WTC11 (cell line): Measurements from ENCODE around the gene ABI3. TPM values are rescaled to one million over a fixed set of nuclear protein-coding genes. Genes with fewer than 3 reads are reported as not detected.

Source experiments
- ATAC-seq: fragments of 200-7000 bp; cut with Tn5 transposase; 2 replicates; pipeline ENCODE4 v1.10.0; 2021; ENCODE audit warnings: mild to moderate bottlenecking, moderate library complexity
- CTCF ChIA-PET: fragments of 300-600 bp; sonication (Branson Sonifier 250); formaldehyde crosslinking; loops from one replicate; lab custom pipeline; 2021; ENCODE audit warnings: antibody characterized with exemption; lab: Charles Lee
- POLR2A ChIA-PET: fragments of 350-600 bp; sonication (Branson Sonifier 250); formaldehyde crosslinking; loops from one replicate; lab custom pipeline; 2021; ENCODE audit warnings: antibody characterized with exemption; lab: Charles Lee
- DNase-seq: peaks from one replicate; pipeline ENCODE4 v3.0.0; 2021; ENCODE audit warnings: low spot score
- H3K27ac Mint-ChIP-seq: 2 replicates; pipeline ENCODE4 v1.8.0; 2021; ENCODE audit warnings: mixed read lengths
- H3K27me3 Mint-ChIP-seq: 2 replicates; pipeline ENCODE4 v1.8.0; 2021; ENCODE audit warnings: low read depth, mild to moderate bottlenecking, moderate library complexity, mixed read lengths
- H3K36me3 Mint-ChIP-seq: 2 replicates; pipeline ENCODE4 v1.8.0; 2021; ENCODE audit warnings: mixed read lengths
- H3K4me1 Mint-ChIP-seq: 2 replicates; pipeline ENCODE4 v1.8.0; 2022; ENCODE audit warnings: mixed read lengths
- H3K4me3 Mint-ChIP-seq: 2 replicates; pipeline ENCODE4 v1.8.0; 2021; ENCODE audit warnings: mild to moderate bottlenecking, moderate library complexity, mixed read lengths
- H3K9me3 Mint-ChIP-seq: 2 replicates; pipeline ENCODE4 v1.8.0; 2021; ENCODE audit warnings: mixed read lengths
- ARID4B ChIP-seq: sonication (generic); formaldehyde crosslinking; IDR thresholded peaks from 2 replicates; pipeline ENCODE4 v1.8.0; 2023; ENCODE audit warnings: missing genetic modification reagents, mild to moderate bottlenecking, borderline replicate concordance
- CDX4 ChIP-seq: fragments of 250-450 bp; sonication (Bioruptor Pico); IDR thresholded peaks from 2 replicates; pipeline ENCODE4 v1.9.0; 2021; ENCODE audit warnings: moderate library complexity, mild to moderate bottlenecking, inconsistent platforms, borderline replicate concordance
- CREB1 ChIP-seq: sonication (generic); formaldehyde crosslinking; IDR thresholded peaks from 2 replicates; pipeline ENCODE4 v1.8.0; 2023; ENCODE audit warnings: mild to moderate bottlenecking, missing genetic modification reagents
- ERG ChIP-seq: fragments of 250-450 bp; sonication (Bioruptor Pico); IDR thresholded peaks from 2 replicates; pipeline ENCODE4 v1.8.0; 2021; ENCODE audit warnings: mild to moderate bottlenecking
- ESRRA ChIP-seq: sonication (generic); formaldehyde crosslinking; IDR thresholded peaks from 2 replicates; pipeline ENCODE4 v1.8.1; 2022; ENCODE audit warnings: mild to moderate bottlenecking, missing genetic modification reagents, borderline replicate concordance
- HMGA2 ChIP-seq: fragments of 250-450 bp; sonication (Bioruptor Pico); IDR thresholded peaks from 2 replicates; pipeline ENCODE4 v1.4.0; 2021; ENCODE audit warnings: mild to moderate bottlenecking, moderate library complexity
- IRF1 ChIP-seq: sonication (generic); formaldehyde crosslinking; IDR thresholded peaks from 2 replicates; pipeline ENCODE4 v1.8.0; 2023; ENCODE audit warnings: missing genetic modification reagents
- KAT7 ChIP-seq: sonication (generic); formaldehyde crosslinking; IDR thresholded peaks from 2 replicates; pipeline ENCODE4 v1.8.1; 2023; ENCODE audit warnings: missing genetic modification reagents, mild to moderate bottlenecking, borderline replicate concordance
- RELA ChIP-seq: sonication (generic); formaldehyde crosslinking; IDR thresholded peaks from 2 replicates; pipeline ENCODE4 v1.8.1; 2022; ENCODE audit warnings: missing genetic modification reagents, mild to moderate bottlenecking, borderline replicate concordance
- ZNF121 ChIP-seq: sonication (generic); formaldehyde crosslinking; IDR thresholded peaks from 2 replicates; pipeline ENCODE4 v1.8.0; 2023; ENCODE audit warnings: missing genetic modification reagents
- ZNF263 ChIP-seq: sonication (generic); formaldehyde crosslinking; IDR thresholded peaks from 2 replicates; pipeline ENCODE4 v1.8.1; 2022; ENCODE audit warnings: low read depth, mild to moderate bottlenecking, moderate library complexity, missing genetic modification reagents
- ZNF281 ChIP-seq: sonication (generic); formaldehyde crosslinking; IDR thresholded peaks from 2 replicates; pipeline ENCODE4 v1.8.0; 2023; ENCODE audit warnings: mild to moderate bottlenecking, missing genetic modification reagents
- ZNF416 ChIP-seq: fragments of 250-450 bp; sonication (Bioruptor Pico); IDR thresholded peaks from 2 replicates; pipeline ENCODE4 v1.9.0; 2021; ENCODE audit warnings: mild to moderate bottlenecking, inconsistent platforms
- ZNF532 ChIP-seq: fragments of 250-450 bp; sonication (Bioruptor Pico); IDR thresholded peaks from 2 replicates; pipeline ENCODE4 v1.9.0; 2021; ENCODE audit warnings: mild to moderate bottlenecking, borderline replicate concordance
- ZNF671 ChIP-seq: fragments of 250-450 bp; sonication (Bioruptor Pico); IDR thresholded peaks from 2 replicates; pipeline ENCODE4 v1.8.0; 2021; ENCODE audit warnings: mild to moderate bottlenecking
- total RNA-seq: library from RNA; stranded (reverse); gene quantifications from 3 replicates; pipeline ENCODE4 v1.2.3, GENCODE V29; 2021

Gene ABI3
- total RNA-seq, 1 experiment from 2014 or later, result 1.5 TPM

GRCh38 chr17:49209061-49209571, 1.4 kb upstream of the ABI3 start (continued):
- TF ChIP-seq IRF1 (CRISPR knock-in tag), result no peak
- TF ChIP-seq KAT7, result no peak

GRCh38 chr17:49213399-49213798, 2.9 kb downstream of the ABI3 start:
- Mint-ChIP-seq H3K36me3 (no peaks in the 10 kb centered on the region), H3K9me3 (no peaks in the 10 kb centered on the region), H3K27ac (no peak overlapping the region), H3K27me3 (peaks cover 11% of the 10 kb centered on the region; the same call in 1 of the 2 replicates), H3K4me3 (no peak overlapping the region), H3K4me1 (peaks cover 54% of the 10 kb centered on the region)
- DNase-seq (no peak), ATAC-seq (no peak)
- CTCF ChIA-PET, result interaction anchor here (1.3 kb wide), 1 partner anchor 33 kb away, joined by 3 read pairs; no protein-coding TSS in a partner anchor
- POLR2A ChIA-PET, result no interaction called here
- TF ChIP-seq KAT7 (no peak), ESRRA (CRISPR knock-in tag) (no peak), ZNF281 (CRISPR knock-in tag) (no peak), ZNF532 (CRISPR knock-in tag) (no peak), ERG (CRISPR knock-in tag) (no peak), ZNF121 (no peak), CREB1 (CRISPR knock-in tag) (no peak), ZNF416 (no peak), RELA (no peak), HMGA2 (no peak), ZNF671 (no peak), ZNF263 (CRISPR knock-in tag) (no peak)

- H3K4me1 Mint-ChIP-seq, result peaks cover 55% of the 10 kb centered on the region
- CTCF ChIA-PET, result interaction anchor here (1.3 kb wide), 1 partner anchor 63 kb away, joined by 3 read pairs; no protein-coding TSS in a partner anchor
- TF ChIP-seq CDX4 (CRISPR knock-in tag), result no peak
- TF ChIP-seq ARID4B (CRISPR knock-in tag), result no peak
- DNase-seq (no peak), ATAC-seq (no peak)
- no peak overlapping the region for H3K4me3 Mint-ChIP-seq
- no peaks in the 10 kb centered on the region for H3K36me3 Mint-ChIP-seq
- POLR2A ChIA-PET, result interaction anchor here (0.6 kb wide), 1 partner anchor 287 kb away, joined by 3 read pairs; no protein-coding TSS in a partner anchor
- H3K27ac Mint-ChIP-seq, result no peak overlapping the region
- H3K27me3 Mint-ChIP-seq, result peaks cover 12% of the 10 kb centered on the region; the same call in 1 of the 2 replicates
- H3K9me3 Mint-ChIP-seq, result no peaks in the 10 kb centered on the region
Observed at GRCh38 chr17:49213847-49214246, 3.3 kb downstream of the ABI3 start.
